NK-92 (cell line): ENCODE measurements around the gene SPTBN2.
"Not testable (repeated sequence)": the region's sequence is repeated elsewhere in the genome, so short reads cannot be mapped to it uniquely, and the experiment has no call there.

Experiments
- DNase-seq: peaks from one replicate; lab custom pipeline; 2025; ENCODE audit not compliant: unreplicated experiment; lab: John Stamatoyannopoulos, UW

The SPTBN2 gene

GRCh38 chr11:66646828-66647227 lies 82.2 kb downstream of the SPTBN2 start:
- no peak for DNase-seq

- no peak for DNase-seq
Measured at GRCh38 chr11:66643745-66644437, 85.1 kb downstream of the SPTBN2 start.

- no peak for DNase-seq
Measured at GRCh38 chr11:66641834-66642233, 87.2 kb downstream of the SPTBN2 start.

- not testable (repeated sequence) for DNase-seq
Measured at GRCh38 chr11:66639814-66640340, 89.1 kb downstream of the SPTBN2 start.

- DNase-seq = no peak
Measured at GRCh38 chr11:66639066-66639813, 89.8 kb downstream of the SPTBN2 start.

- peak; percentile 96 for DNase-seq
Measured at GRCh38 chr11:66638177-66639065, 90.6 kb downstream of the SPTBN2 start, which contains the start of gene RBM4. Gene RBM4, plus strand, starts transcription at chr11:66638703. Its CDS starts 1,009 bp downstream, at chr11:66639712.

- DNase-seq = no peak
Measured at GRCh38 chr11:66637557-66638176, 91.3 kb downstream of the SPTBN2 start.

GRCh38 chr11:66636411-66636810 lies 92.6 kb downstream of the SPTBN2 start:
- DNase-seq = no peak
